ENCODE measurements around the gene EFL1. TPM values are rescaled to one million over a fixed set of nuclear protein-coding genes. Genes with fewer than 3 reads are reported as not detected.

Gene EFL1
- total and polyA plus RNA-seq, 9 of the 15 experiments (the other 6 are each of a cell fraction or from before 2014, with no cell fraction given): 4.8 to 32.5 (median 16.9) TPM

GRCh38 chr15:82098674-82099073 lies 163.9 kb downstream of the EFL1 start:
- no TSS peak for BruUV-seq (replicated peaks)
- Histone ChIP-seq H2AFZ (ENCODE audit: low read depth, low read length) (no peak overlapping the region), H3K27ac (ENCODE audit: extremely low read depth, low read depth, low read length) (no peak overlapping the region), H3K4me3 (no peak overlapping the region), H3K79me2 (ENCODE audit: control insufficient read depth, insufficient read depth, low read length) (no peaks in the 10 kb centered on the region), H3K9me3 (replicated peaks; ENCODE audit: control insufficient read depth, insufficient read depth, low read depth, low read length) (no peaks in the 10 kb centered on the region), H3K36me3 (ENCODE audit: control insufficient read depth, insufficient read depth, low read length) (no peaks in the 10 kb centered on the region), H3K4me1 (replicated peaks in 1 of 2; ENCODE audit: control insufficient read depth in 2 of 2, insufficient read depth in 2 of 2, low read length in 2 of 2) (peaks cover 0 to 13% of the 10 kb centered on the region in 2 experiments; a peak in 3 of 5 replicates), H3K9ac (ENCODE audit: insufficient read depth in 1 of 2, low read depth in 2 of 2, low read length in 2 of 2) (no peak overlapping the region), H3K27me3 (ENCODE audit: control insufficient read depth in 2 of 2, insufficient read depth in 2 of 2, low read length in 2 of 2) (peaks cover 21 to 29% of the 10 kb centered on the region in 2 experiments; a peak in 4 of 5 replicates), H3K4me2 (ENCODE audit: insufficient read depth, low read length) (no peak overlapping the region), H3K9me1 (ENCODE audit: control insufficient read depth, insufficient read depth, low read length) (no peaks in the 10 kb centered on the region), H4K20me1 (replicated peaks; ENCODE audit: control insufficient read depth, insufficient read depth, low read length) (no peaks in the 10 kb centered on the region)
- FAIRE-seq (no peak), ATAC-seq (no peak), DNase-seq (ENCODE audit: extremely low read depth in 1 of 4, low spot score in 3 of 4) (no peak)
- TF ChIP-seq CXXC5 (CRISPR knock-in tag; IDR thresholded peaks at IDR 0.05): no peak
- no peak for TF ChIP-seq HNRNPL (IDR thresholded peaks at IDR 0.05; ENCODE audit: low read depth, low read length)
- TF ChIP-seq SMAD1 (IDR thresholded peaks at IDR 0.05; ENCODE audit: low read depth, low read length, partially characterized antibody): no peak
- TF ChIP-seq GATAD2B (IDR thresholded peaks at IDR 0.05; ENCODE audit: borderline replicate concordance): no peak
- no peak for TF ChIP-seq ZNF644 (tag; IDR thresholded peaks at IDR 0.05; ENCODE audit: low read depth)
- TF ChIP-seq FOXA1 (IDR thresholded peaks at IDR 0.05; ENCODE audit: borderline replicate concordance): no peak
- no peak for TF ChIP-seq ZFPM2 (CRISPR knock-in tag; IDR thresholded peaks at IDR 0.05)
- no peak for TF ChIP-seq POLR2AphosphoS5 (IDR thresholded peaks at IDR 0.05; ENCODE audit: control insufficient read depth, insufficient read depth, low read depth, low read length)
- 35% methylated on average over 15 of the region's 15 CpGs for WGBS (ENCODE audit: insufficient coverage, low coverage, missing lambda C conversion rate)
- in situ Hi-C loops (cut with MboI) (no loop called here), intact Hi-C loops (cut with micrococcal nuclease) (no loop called here)
- ChIA-PET CTCF (ENCODE audit: low intra/inter-chr PET ratio) (no interaction called here), POLR2A (no interaction called here)

Data from K562 (cell line).